Suprapubic skin (tissue), 4 donors: ENCODE measurements around the gene SH3PXD2B. TPM values are rescaled to one million over a fixed set of nuclear protein-coding genes. Genes with fewer than 3 reads are reported as not detected.

ENCODE experiments used
- DNase-seq, 2 donors: peaks; one replicate each; pipeline ENCODE4 v3.0.0-alpha.2; 2019; ENCODE audit warnings: low spot score in 2 of 2
- H3K27ac ChIP-seq: fragments of 200-600 bp; sonication (generic); one replicate; pipeline ENCODE4 v1.5.1; 2019
- H3K27me3 ChIP-seq: fragments of 200-600 bp; sonication (generic); one replicate; pipeline ENCODE4 v1.5.1; 2019
- H3K36me3 ChIP-seq: fragments of 200-600 bp; sonication (generic); one replicate; pipeline ENCODE4 v1.5.1; 2019
- H3K4me1 ChIP-seq: fragments of 200-600 bp; sonication (generic); one replicate; pipeline ENCODE4 v1.5.1; 2019
- H3K4me3 ChIP-seq: fragments of 200-600 bp; sonication (generic); one replicate; pipeline ENCODE4 v1.5.1; 2019; ENCODE audit warnings: mild to moderate bottlenecking
- H3K9me3 ChIP-seq: fragments of 200-600 bp; sonication (generic); one replicate; pipeline ENCODE4 v1.5.1; 2019
- CTCF ChIP-seq, 2 donors: fragments of 200-600 bp in 1 of 2; fragments of 450-650 bp in 1 of 2; sonication (generic) in 1 of 2; IDR thresholded peaks; one replicate each; pipeline ENCODE4 v1.5.1; 2016 to 2019; ENCODE audit warnings: antibody characterized with exemption in 2 of 2, mild to moderate bottlenecking in 1 of 2, moderate library complexity in 1 of 2
- EP300 ChIP-seq: sonication (generic); formaldehyde crosslinking; IDR thresholded peaks from one replicate; pipeline ENCODE4 v1.6.1; 2017; ENCODE audit warnings: antibody characterized with exemption
- POLR2A ChIP-seq, 2 donors: fragments of 450-650 bp; IDR thresholded peaks; one replicate each; pipeline ENCODE4 v1.6.1; 2017; ENCODE audit warnings: antibody characterized with exemption in 2 of 2, mild to moderate bottlenecking in 2 of 2, moderate library complexity in 2 of 2
- POLR2AphosphoS5 ChIP-seq, 3 donors: sonication (generic); formaldehyde crosslinking; IDR thresholded peaks; one replicate each; pipeline ENCODE4 v1.6.1; 2017; ENCODE audit warnings: antibody characterized with exemption in 3 of 3
- WGBS: methylation state at CpG from one replicate; pipeline ENCODE4 v1.1.5; 2018; 5-methylcytosine and 5-hydroxymethylcytosine counted together
- total RNA-seq, 4 donors: library from RNA; depleted of rRNA; stranded (reverse); fragments of >200 nt; gene quantifications; one replicate each; pipeline ENCODE4 v1.1.0, GENCODE V29; 2016

The SH3PXD2B gene
- total RNA-seq, 4 donors from 2014 or later = 29.1 to 42.1 (median 31.3) TPM

GRCh38 chr5:172278356-172278755, 176.0 kb downstream of the SH3PXD2B start:
- 96% methylated on average over 9 of the region's 9 CpGs for WGBS
- Histone ChIP-seq H3K27me3 (no peaks in the 10 kb centered on the region), H3K36me3 (no peaks in the 10 kb centered on the region), H3K9me3 (no peaks in the 10 kb centered on the region), H3K4me1 (peaks cover 35% of the 10 kb centered on the region), H3K27ac (no peak overlapping the region), H3K4me3 (no peak overlapping the region)
- TF ChIP-seq POLR2AphosphoS5 (IDR thresholded peaks at IDR 0.05) = no peak
- no peak for TF ChIP-seq POLR2A (IDR thresholded peaks at IDR 0.05)
- TF ChIP-seq CTCF (IDR thresholded peaks at IDR 0.05) = no peak
- TF ChIP-seq EP300 = no peak
- no peak for DNase-seq

GRCh38 chr5:172276214-172276613, 178.1 kb downstream of the SH3PXD2B start:
- Histone ChIP-seq H3K36me3 (no peaks in the 10 kb centered on the region), H3K27ac (no peak overlapping the region), H3K27me3 (no peaks in the 10 kb centered on the region), H3K4me1 (peaks cover 16% of the 10 kb centered on the region), H3K9me3 (no peaks in the 10 kb centered on the region), H3K4me3 (no peak overlapping the region)
- TF ChIP-seq POLR2AphosphoS5 (IDR thresholded peaks at IDR 0.05) (no peak), EP300 (no peak), CTCF (IDR thresholded peaks at IDR 0.05) (no peak), POLR2A (IDR thresholded peaks at IDR 0.05) (no peak)
- DNase-seq = no peak
- 87% methylated on average over 3 of the region's 3 CpGs for WGBS

Other genes with a start within 250 kb of the SH3PXD2B start
- 10 to 100 TPM in 3 of 4 donors, 1 to 10 TPM in 1; 7.0 to 14.6 (median 12.8) TPM for gene UBTD2, start 170.8 kb downstream of the SH3PXD2B start, total RNA-seq
- gene NEURL1B, start 186.7 kb upstream of the SH3PXD2B start, total RNA-seq = 10 to 100 TPM; 18.5 to 40.9 (median 30.4) TPM